ENCODE results near the gene DOK5.

The DOK5 gene

GRCh38 chr20:54598352-54598751 lies 123.0 kb downstream of the DOK5 start:
- no peaks in the 10 kb centered on the region for H3K27me3 ChIP-seq (ENCODE audit: control insufficient read depth, low read length)
- no peaks in the 10 kb centered on the region for H3K36me3 ChIP-seq (ENCODE audit: control insufficient read depth, low read length)
- TF ChIP-seq CTCF (IDR thresholded peaks at IDR 0.05; ENCODE audit: low read depth, low read length, poor library complexity, severe bottlenecking): no peak
- no peak for TF ChIP-seq EZH2phosphoT487 (IDR thresholded peaks at IDR 0.05; ENCODE audit: borderline replicate concordance, low read length)
- no peak overlapping the region for H3K4me3 ChIP-seq (ENCODE audit: low read length)
- H3K27ac ChIP-seq (ENCODE audit: low read depth, low read length): no peak overlapping the region
- no peaks in the 10 kb centered on the region for H4K20me1 ChIP-seq (ENCODE audit: control insufficient read depth, insufficient read depth, low read depth, low read length)
- no peaks in the 10 kb centered on the region for H3F3A ChIP-seq (ENCODE audit: control insufficient read depth, insufficient read depth)
- no peaks in the 10 kb centered on the region for H3K9me2 ChIP-seq (replicated peaks; ENCODE audit: control insufficient read depth, low read length)
- H3K79me2 ChIP-seq (ENCODE audit: control insufficient read depth, low read length): no peaks in the 10 kb centered on the region
- H3K9me3 ChIP-seq (ENCODE audit: control insufficient read depth, insufficient read depth, low read length): no peaks in the 10 kb centered on the region
- H3K4me1 ChIP-seq (ENCODE audit: control insufficient read depth, low read length): no peaks in the 10 kb centered on the region
- no peak overlapping the region for H3K4me2 ChIP-seq (ENCODE audit: low read length)

- no peak overlapping the region for H3K4me2 ChIP-seq (ENCODE audit: low read length)
- H3K36me3 ChIP-seq (ENCODE audit: control insufficient read depth, low read length): no peaks in the 10 kb centered on the region
- no peaks in the 10 kb centered on the region for H3K4me1 ChIP-seq (ENCODE audit: control insufficient read depth, low read length)
- H3K27me3 ChIP-seq (ENCODE audit: control insufficient read depth, low read length): no peaks in the 10 kb centered on the region
- no peaks in the 10 kb centered on the region for H3K9me3 ChIP-seq (ENCODE audit: control insufficient read depth, insufficient read depth, low read length)
- H4K20me1 ChIP-seq (ENCODE audit: control insufficient read depth, insufficient read depth, low read depth, low read length): no peaks in the 10 kb centered on the region
- no peak overlapping the region for H3K4me3 ChIP-seq (ENCODE audit: low read length)
- H3K9me2 ChIP-seq (replicated peaks; ENCODE audit: control insufficient read depth, low read length): no peaks in the 10 kb centered on the region
- H3F3A ChIP-seq (ENCODE audit: control insufficient read depth, insufficient read depth): no peaks in the 10 kb centered on the region
- no peak overlapping the region for H3K27ac ChIP-seq (ENCODE audit: low read depth, low read length)
- H3K79me2 ChIP-seq (ENCODE audit: control insufficient read depth, low read length): no peaks in the 10 kb centered on the region
- no peak for TF ChIP-seq CTCF (IDR thresholded peaks at IDR 0.05; ENCODE audit: low read depth, low read length, poor library complexity, severe bottlenecking)
- TF ChIP-seq EZH2phosphoT487 (IDR thresholded peaks at IDR 0.05; ENCODE audit: borderline replicate concordance, low read length): no peak
Measured at GRCh38 chr20:54600634-54601033, 125.2 kb downstream of the DOK5 start.

GRCh38 chr20:54601831-54602515 lies 126.6 kb downstream of the DOK5 start:
- H3K4me2 ChIP-seq (ENCODE audit: low read length): no peak overlapping the region
- H3K9me2 ChIP-seq (replicated peaks; ENCODE audit: control insufficient read depth, low read length): no peaks in the 10 kb centered on the region
- H3K27ac ChIP-seq (ENCODE audit: low read depth, low read length): no peak overlapping the region
- H3K9me3 ChIP-seq (ENCODE audit: control insufficient read depth, insufficient read depth, low read length): no peaks in the 10 kb centered on the region
- no peaks in the 10 kb centered on the region for H3F3A ChIP-seq (ENCODE audit: control insufficient read depth, insufficient read depth)
- H3K4me1 ChIP-seq (ENCODE audit: control insufficient read depth, low read length): no peaks in the 10 kb centered on the region
- H3K79me2 ChIP-seq (ENCODE audit: control insufficient read depth, low read length): no peaks in the 10 kb centered on the region
- no peaks in the 10 kb centered on the region for H3K36me3 ChIP-seq (ENCODE audit: control insufficient read depth, low read length)
- no peak overlapping the region for H3K4me3 ChIP-seq (ENCODE audit: low read length)
- TF ChIP-seq CTCF (IDR thresholded peaks at IDR 0.05; ENCODE audit: low read depth, low read length, poor library complexity, severe bottlenecking): no peak
- TF ChIP-seq EZH2phosphoT487 (IDR thresholded peaks at IDR 0.05; ENCODE audit: borderline replicate concordance, low read length): no peak
- no peaks in the 10 kb centered on the region for H4K20me1 ChIP-seq (ENCODE audit: control insufficient read depth, insufficient read depth, low read depth, low read length)
- no peaks in the 10 kb centered on the region for H3K27me3 ChIP-seq (ENCODE audit: control insufficient read depth, low read length)

Measured in DOHH2 (cell line).